GM18499 (cell line): ENCODE measurements around the gene ARAP2.

Source experiments
- ATAC-seq: cut with Tn5 transposase; IDR thresholded peaks from one replicate; pipeline ENCODE4 v1.9.1; 2021; ENCODE audit warnings: moderate number of reproducible peaks; ENCODE audit not compliant: insufficient read depth, unreplicated experiment

ARAP2 gene

GRCh38 chr4:36267486-36268268, 23.4 kb upstream of the ARAP2 start:
- ATAC-seq: no peak

- ATAC-seq: no peak
Measured at GRCh38 chr4:36264207-36264826, 20.0 kb upstream of the ARAP2 start.

- no peak for ATAC-seq
Measured at GRCh38 chr4:36260731-36261130, 16.4 kb upstream of the ARAP2 start.

GRCh38 chr4:36256398-36256891, 12.1 kb upstream of the ARAP2 start:
- ATAC-seq: peak; percentile 37

GRCh38 chr4:36255577-36255976, 11.3 kb upstream of the ARAP2 start:
- peak; percentile 68 for ATAC-seq

GRCh38 chr4:36254371-36254770, 10.1 kb upstream of the ARAP2 start:
- ATAC-seq: no peak

- ATAC-seq: no peak
Measured at GRCh38 chr4:36251983-36252382, 7.7 kb upstream of the ARAP2 start.

- no peak for ATAC-seq
Measured at GRCh38 chr4:36249610-36250009, 5.3 kb upstream of the ARAP2 start.

- peak; percentile 3 for ATAC-seq
Measured at GRCh38 chr4:36243355-36244256, 708 bp downstream of the ARAP2 start.

GRCh38 chr4:36242629-36243354, 1.5 kb downstream of the ARAP2 start:
- ATAC-seq: no peak

GRCh38 chr4:36241771-36242170, 2.5 kb downstream of the ARAP2 start:
- peak; percentile 51 for ATAC-seq

- ATAC-seq: no peak
Measured at GRCh38 chr4:36237366-36238313, 6.7 kb downstream of the ARAP2 start.

- ATAC-seq: no peak
Measured at GRCh38 chr4:36236159-36236558, 8.2 kb downstream of the ARAP2 start.

GRCh38 chr4:36235306-36235705, 9.0 kb downstream of the ARAP2 start:
- ATAC-seq: no peak

- no peak for ATAC-seq
Measured at GRCh38 chr4:36233567-36234266, 10.6 kb downstream of the ARAP2 start.

GRCh38 chr4:36230534-36230933, 13.8 kb downstream of the ARAP2 start:
- ATAC-seq: no peak

GRCh38 chr4:36227913-36228312, 16.4 kb downstream of the ARAP2 start:
- no peak for ATAC-seq

GRCh38 chr4:36226430-36227227, 17.7 kb downstream of the ARAP2 start:
- ATAC-seq: no peak
